H1 (cell line): ENCODE results near the gene PAX7. TPM values are rescaled to one million over a fixed set of nuclear protein-coding genes. Genes with fewer than 3 reads are reported as not detected.

ENCODE experiments used
- CTCF ChIA-PET: fragments of 300-600 bp; sonication (Branson Sonifier 250); formaldehyde crosslinking; loops from one replicate; lab custom pipeline; 2021; ENCODE audit not compliant: partially characterized antibody; lab: Charles Lee
- POLR2A ChIA-PET: fragments of 300-600 bp; sonication (Branson Sonifier 250); formaldehyde crosslinking; loops from one replicate; lab custom pipeline; 2021; ENCODE audit warnings: inconsistent platforms; ENCODE audit not compliant: partially characterized antibody; lab: Charles Lee
- DNase-seq, 2 experiments: peaks; one replicate each; pipeline versions ENCODE4 v3.0.0 to v3.0.0-alpha.2; 2010 to 2022; ENCODE audit warnings: low spot score in 2 of 2, low read depth in 1 of 2, mixed read lengths in 1 of 2
- FAIRE-seq: peaks from 2 replicates; lab custom pipeline; 2011; peaks lifted over from hg19 to GRCh38; lab: Jason Lieb, UNC
- H2AFZ ChIP-seq: 2 replicates; pipeline ENCODE4 v1.8.1; 2012; ENCODE audit warnings: low read length, inconsistent platforms
- H2AK5ac ChIP-seq: 2 replicates; pipeline ENCODE4 v1.6.1; 2013; ENCODE audit warnings: low read depth, low read length
- H2BK120ac ChIP-seq: replicated peaks from 2 replicates; pipeline ENCODE3; 2013; ENCODE audit warnings: low read depth, low read length, inconsistent platforms
- H2BK12ac ChIP-seq: 2 replicates; pipeline ENCODE4 v1.6.1; 2013; ENCODE audit warnings: low read depth, low read length
- H2BK15ac ChIP-seq: 2 replicates; pipeline ENCODE4 v1.6.1; 2013; ENCODE audit warnings: low read length
- H2BK20ac ChIP-seq: 2 replicates; pipeline ENCODE4 v1.6.1; 2013; ENCODE audit warnings: low read length
- H2BK5ac ChIP-seq: 2 replicates; pipeline ENCODE4 v1.6.1; 2013; ENCODE audit warnings: low read depth, low read length
- H3K14ac ChIP-seq: 2 replicates; pipeline ENCODE4 v1.6.1; 2013; ENCODE audit warnings: inconsistent platforms; ENCODE audit not compliant: insufficient read length
- H3K18ac ChIP-seq: 2 replicates; pipeline ENCODE4 v1.6.1; 2013; ENCODE audit warnings: low read length; ENCODE audit errors: extremely low read depth
- H3K23ac ChIP-seq: 2 replicates; pipeline ENCODE4 v1.6.1; 2013; ENCODE audit warnings: inconsistent platforms; ENCODE audit not compliant: insufficient read length
- H3K23me2 ChIP-seq: 2 replicates; pipeline ENCODE4 v1.6.1; 2013; ENCODE audit warnings: low read depth, low read length
- H3K27ac ChIP-seq: 2 replicates; pipeline ENCODE4 v1.6.1; 2011; ENCODE audit warnings: low read depth, low read length, inconsistent platforms
- H3K27me3 ChIP-seq, 4 experiments: replicated peaks in 1 of 4; 1 replicate in 1 of 4; 2 replicates in 3 of 4; pipeline versions ENCODE4 v1.6.1 to v1.8.1; 2011 to 2013; ENCODE audit warnings: low read length in 3 of 4, mild to moderate bottlenecking in 3 of 4, inconsistent platforms in 2 of 4, mixed read lengths in 2 of 4, moderate library complexity in 1 of 4; ENCODE audit not compliant: control insufficient read depth in 3 of 4, insufficient read depth in 3 of 4; ENCODE audit errors: extremely low read depth in 1 of 4
- H3K36me3 ChIP-seq, 4 experiments: 2 replicates each; pipeline versions ENCODE4 v1.6.1 to v1.8.1; 2011 to 2013; ENCODE audit warnings: mild to moderate bottlenecking in 4 of 4, low read length in 3 of 4, moderate library complexity in 2 of 4, control low read depth in 1 of 4, inconsistent platforms in 1 of 4; ENCODE audit not compliant: insufficient read depth in 4 of 4, control insufficient read depth in 2 of 4
- H3K4ac ChIP-seq: replicated peaks from 2 replicates; pipeline ENCODE3; 2013; ENCODE audit warnings: low read length, low read depth, mixed read lengths, inconsistent platforms; ENCODE audit not compliant: insufficient read length
- H3K4me1 ChIP-seq, 4 experiments: replicated peaks in 1 of 4; 1 replicate in 1 of 4; 2 replicates in 3 of 4; pipeline versions ENCODE4 v1.6.1 to v1.8.1; 2011 to 2013; ENCODE audit warnings: low read length in 3 of 4, inconsistent platforms in 2 of 4, mixed read lengths in 1 of 4; ENCODE audit not compliant: insufficient read depth in 4 of 4, control insufficient read depth in 3 of 4
- H3K4me2 ChIP-seq, 2 experiments: 2 replicates each; pipeline versions ENCODE4 v1.6.1 to v1.8.1; 2011 to 2013; ENCODE audit warnings: low read depth in 2 of 2, low read length in 2 of 2, control low read depth in 1 of 2, inconsistent platforms in 1 of 2, mild to moderate bottlenecking in 1 of 2; ENCODE audit not compliant: insufficient read depth in 1 of 2
- H3K4me3 ChIP-seq, 4 experiments: fragments of 200-600, 300-600 bp in 1 of 4; sonication (generic), shearing (Covaris generic), sonication (Bioruptor Twin) in 1 of 4; 2 replicates each; pipeline versions ENCODE4 v1.5.1 to v1.8.1; 2011 to 2016; ENCODE audit warnings: low read length in 4 of 4, low read depth in 3 of 4, control low read depth in 2 of 4, inconsistent platforms in 2 of 4, mild to moderate bottlenecking in 2 of 4, mixed read lengths in 1 of 4, moderate library complexity in 1 of 4; ENCODE audit not compliant: insufficient read depth in 2 of 4; ENCODE audit errors: extremely low read depth in 1 of 4
- H3K56ac ChIP-seq: replicated peaks from 2 replicates; pipeline ENCODE3; 2013; ENCODE audit warnings: low read depth, mild to moderate bottlenecking, mixed read lengths, low read length, inconsistent platforms; ENCODE audit not compliant: insufficient read length
- H3K79me1 ChIP-seq: 2 replicates; pipeline ENCODE4 v1.6.1; 2013; ENCODE audit warnings: low read depth, low read length, control low read depth
- H3K79me2 ChIP-seq, 2 experiments: 2 replicates each; pipeline versions ENCODE4 v1.6.1 to v1.8.1; 2012 to 2013; ENCODE audit warnings: low read length in 2 of 2, mild to moderate bottlenecking in 2 of 2, inconsistent platforms in 1 of 2; ENCODE audit not compliant: insufficient read depth in 2 of 2, control insufficient read depth in 1 of 2
- H3K9ac ChIP-seq, 4 experiments: replicated peaks in 1 of 4; 1 replicate in 1 of 4; 2 replicates in 3 of 4; pipeline versions ENCODE4 v1.6.1 to v1.8.1; 2011 to 2013; ENCODE audit warnings: low read depth in 3 of 4, low read length in 3 of 4, control low read depth in 2 of 4, mild to moderate bottlenecking in 2 of 4, moderate library complexity in 2 of 4, inconsistent platforms in 1 of 4; ENCODE audit errors: extremely low read depth in 1 of 4
- H3K9me3 ChIP-seq, 2 experiments: 2 replicates each; pipeline versions ENCODE4 v1.6.1 to v1.8.1; 2012 to 2013; ENCODE audit warnings: mild to moderate bottlenecking in 2 of 2, moderate library complexity in 2 of 2, control low read depth in 1 of 2, inconsistent platforms in 1 of 2, low read depth in 1 of 2, low read length in 1 of 2, mixed read lengths in 1 of 2; ENCODE audit not compliant: insufficient read depth in 2 of 2
- H4K20me1 ChIP-seq, 2 experiments: replicated peaks in 1 of 2; 2 replicates each; pipeline versions ENCODE3 to v1.8.1; 2011 to 2013; ENCODE audit warnings: inconsistent platforms in 2 of 2, low read length in 2 of 2, mild to moderate bottlenecking in 1 of 2; ENCODE audit not compliant: insufficient read depth in 2 of 2, control insufficient read depth in 1 of 2
- H4K5ac ChIP-seq: 2 replicates; pipeline ENCODE4 v1.6.1; 2013; ENCODE audit warnings: low read length, low read depth, mixed read lengths, inconsistent platforms; ENCODE audit not compliant: insufficient read length
- H4K8ac ChIP-seq: 2 replicates; pipeline ENCODE4 v1.8.0; 2013; ENCODE audit warnings: mild to moderate bottlenecking, moderate library complexity, low read length, inconsistent platforms; ENCODE audit not compliant: insufficient read depth; ENCODE audit errors: extremely low read depth
- H4K91ac ChIP-seq: replicated peaks from 2 replicates; pipeline ENCODE3; 2013; ENCODE audit warnings: low read length, mixed read lengths, inconsistent platforms; ENCODE audit not compliant: insufficient read length
- ATF3 ChIP-seq: IDR thresholded peaks from 2 replicates; pipeline ENCODE4 v1.6.1; 2011; ENCODE audit warnings: low read depth, mild to moderate bottlenecking, low read length; ENCODE audit not compliant: insufficient read depth
- CBX5 ChIP-seq: fragments of 300-800, 300-1000 bp; sonication (generic); IDR thresholded peaks from 2 replicates; pipeline ENCODE4 v1.7.1; 2016; ENCODE audit warnings: antibody characterized with exemption, low read length, low read depth
- PHF8 ChIP-seq: fragments of 200-600 bp; sonication (generic); conservative IDR thresholded peaks from 2 replicates; pipeline ENCODE4 v1.7.1; 2012; ENCODE audit warnings: low read depth, mild to moderate bottlenecking, inconsistent platforms, low read length, moderate library complexity
- TAF1 ChIP-seq: IDR thresholded peaks from 2 replicates; pipeline ENCODE4 v1.6.1; 2011; ENCODE audit warnings: mild to moderate bottlenecking, low read depth, low read length
- WGBS, 2 experiments: shearing (Covaris generic) in 1 of 2; methylation state at CpG; one replicate each; pipeline versions ENCODE4 v1.1.6 to v1.1.7; 2013 to 2015; ENCODE audit warnings: low lambda C conversion rate in 2 of 2, mixed read lengths in 2 of 2, inconsistent platforms in 1 of 2, low coverage in 1 of 2, missing lambda C conversion rate in 1 of 2; ENCODE audit not compliant: insufficient replicate concordance in 2 of 2, insufficient coverage in 1 of 2, insufficient read length in 1 of 2; ENCODE audit errors: extremely low coverage in 1 of 2, missing lambda C conversion rate in 1 of 2; 5-methylcytosine and 5-hydroxymethylcytosine counted together
- polyA plus RNA-seq, 7 experiments: library from polyadenylated mRNA; depleted of rRNA in 3 of 7; stranded (reverse) in 5 of 7; unstranded in 2 of 7; fragments of >200 nt in 5 of 7; fragments of 200-250 nt in 2 of 7; gene quantifications; 1 replicate in 5 of 7; 2 replicates in 1 of 7; 4 replicates in 1 of 7; pipeline versions ENCODE4 v1.2.1 to v1.2.3, GENCODE V29; 2011 to 2013; ENCODE audit warnings: missing spikeins in 2 of 7, mixed read lengths in 2 of 7
- total RNA-seq: library from RNA; stranded (reverse); fragmentation: NEBNext Ultra II Directional; extraction: Animal tissue kit (Norgen Biotek cat#: 25700); gene quantifications from 2 replicates; pipeline ENCODE4 v1.2.1, GENCODE V29; 2021

Gene PAX7
- total and polyA plus RNA-seq, 2 of the 8 experiments (the other 6 are each of a cell fraction or from before 2014, with no cell fraction given) = not detected

- Histone ChIP-seq H2AFZ (no peak overlapping the region), H3K56ac (no peak overlapping the region), H3K4me3 (no peak overlapping the region), H2BK15ac (no peak overlapping the region), H3K27me3 (no peaks in the 10 kb centered on the region; a peak in 4 of 7 replicates), H3K9ac (no peak overlapping the region), H3K79me2 (no peaks in the 10 kb centered on the region), H4K91ac (no peak overlapping the region), H3K79me1 (no peaks in the 10 kb centered on the region), H3K4ac (no peak overlapping the region), H4K5ac (no peak overlapping the region), H2BK12ac (no peak overlapping the region), H2BK120ac (no peak overlapping the region), H3K4me2 (no peak overlapping the region), H3K4me1 (peaks cover 0 to 5% (median 4%) of the 10 kb centered on the region in 4 experiments; a peak in 5 of 7 replicates), H3K14ac (no peak overlapping the region), H4K8ac (no peak overlapping the region; the same call in 1 of the 2 replicates), H3K36me3 (no peaks in the 10 kb centered on the region), H3K23ac (no peak overlapping the region), H4K20me1 (no peaks in the 10 kb centered on the region), H3K27ac (no peak overlapping the region), H2BK20ac (no peak overlapping the region), H3K23me2 (no peaks in the 10 kb centered on the region), H2AK5ac (no peak overlapping the region; the same call in 1 of the 2 replicates), H3K9me3 (no peaks in the 10 kb centered on the region), H3K18ac (no peak overlapping the region), H2BK5ac (no peak overlapping the region)
- DNase-seq (no peak), FAIRE-seq (no peak)
- WGBS, 2 experiments = 76% methylated on average over 6 of the region's 6 CpGs; no CpG with 5 or more reads in 1 of the 2 experiments
- POLR2A ChIA-PET = interaction anchor here (1.1 kb wide), 1 partner anchor 14 kb away, joined by 3 read pairs; no protein-coding TSS in a partner anchor
- CTCF ChIA-PET = interaction anchor here (1.0 kb wide), 1 partner anchor 105 kb away, joined by 3 read pairs; no protein-coding TSS in a partner anchor
- TF ChIP-seq CBX5 = no peak
- no peak for TF ChIP-seq TAF1
- TF ChIP-seq ATF3 = no peak
- no peak for TF ChIP-seq PHF8
- TF ChIP-seq, all 59 proteins: peak for 0
Measured at GRCh38 chr1:18778437-18778836, 147.8 kb downstream of the PAX7 start.
